Neural progenitor cell (in vitro differentiated cells): ENCODE results near the gene AGPAT4.

Experiments
- CTCF ChIP-seq: fragments of 200-600 bp; sonication (generic); IDR thresholded peaks from 2 replicates; pipeline ENCODE4 v1.5.1; 2017; ENCODE audit warnings: antibody characterized with exemption, mild to moderate bottlenecking
- EZH2phosphoT487 ChIP-seq: fragments of 200-600 bp; sonication (generic); IDR thresholded peaks from 2 replicates; pipeline ENCODE4 v1.6.1; 2017; ENCODE audit warnings: antibody characterized with exemption

- TF ChIP-seq CTCF: no peak
- TF ChIP-seq EZH2phosphoT487: no peak
These were observed 41.9 kb downstream of the AGPAT4 start for GRCh38 chr6:161232010-161232409.
